HG03039 (cell line): ENCODE results near the gene PRDX5.

Experiments
- ATAC-seq: cut with Tn5 transposase; IDR thresholded peaks from one replicate; pipeline ENCODE4 v1.9.1; 2021; ENCODE audit warnings: mild to moderate bottlenecking, moderate library complexity; ENCODE audit not compliant: unreplicated experiment

The PRDX5 gene

DNA sequence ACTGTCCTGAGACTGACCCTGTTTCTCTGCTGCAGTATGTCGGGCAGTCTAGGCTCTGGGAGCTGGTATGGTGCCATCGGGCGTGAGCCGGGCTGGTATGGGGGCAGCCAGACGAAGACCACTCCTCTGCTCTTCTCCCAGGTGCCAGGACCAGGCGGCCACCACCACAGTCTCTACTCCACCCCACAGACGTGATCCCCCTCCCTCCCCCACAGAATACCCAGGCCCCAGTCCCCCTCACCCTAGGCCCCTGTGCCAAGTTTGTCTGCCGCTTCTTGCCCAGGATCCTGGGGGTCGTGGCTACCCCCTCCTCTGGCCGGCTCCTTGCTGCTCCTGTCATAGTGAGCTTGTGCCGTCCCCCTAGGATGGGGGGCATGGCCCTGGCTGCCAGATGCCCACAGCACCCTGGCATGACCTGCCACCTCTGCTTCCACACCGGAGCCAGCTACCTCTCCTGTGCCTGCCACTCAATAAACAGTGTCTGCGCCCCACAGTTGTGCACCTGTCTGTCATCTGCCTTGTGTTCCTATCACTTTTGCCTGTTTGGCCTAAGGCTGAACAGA lies 28.8 kb upstream of the PRDX5 start:
- ATAC-seq: no peak

GRCh38 chr11:64290352-64291261 lies 27.3 kb upstream of the PRDX5 start:
- no peak for ATAC-seq

- no peak for ATAC-seq
These were observed 26.6 kb upstream of the PRDX5 start, which contains the start of gene KCNK4 for GRCh38 chr11:64291262-64291751. Gene KCNK4, plus strand, starts transcription at chr11:64291302. Its CDS starts 1,717 bp downstream, at chr11:64293019.

- no peak for ATAC-seq
These were observed 26.0 kb upstream of the PRDX5 start for GRCh38 chr11:64291752-64292459.

DNA sequence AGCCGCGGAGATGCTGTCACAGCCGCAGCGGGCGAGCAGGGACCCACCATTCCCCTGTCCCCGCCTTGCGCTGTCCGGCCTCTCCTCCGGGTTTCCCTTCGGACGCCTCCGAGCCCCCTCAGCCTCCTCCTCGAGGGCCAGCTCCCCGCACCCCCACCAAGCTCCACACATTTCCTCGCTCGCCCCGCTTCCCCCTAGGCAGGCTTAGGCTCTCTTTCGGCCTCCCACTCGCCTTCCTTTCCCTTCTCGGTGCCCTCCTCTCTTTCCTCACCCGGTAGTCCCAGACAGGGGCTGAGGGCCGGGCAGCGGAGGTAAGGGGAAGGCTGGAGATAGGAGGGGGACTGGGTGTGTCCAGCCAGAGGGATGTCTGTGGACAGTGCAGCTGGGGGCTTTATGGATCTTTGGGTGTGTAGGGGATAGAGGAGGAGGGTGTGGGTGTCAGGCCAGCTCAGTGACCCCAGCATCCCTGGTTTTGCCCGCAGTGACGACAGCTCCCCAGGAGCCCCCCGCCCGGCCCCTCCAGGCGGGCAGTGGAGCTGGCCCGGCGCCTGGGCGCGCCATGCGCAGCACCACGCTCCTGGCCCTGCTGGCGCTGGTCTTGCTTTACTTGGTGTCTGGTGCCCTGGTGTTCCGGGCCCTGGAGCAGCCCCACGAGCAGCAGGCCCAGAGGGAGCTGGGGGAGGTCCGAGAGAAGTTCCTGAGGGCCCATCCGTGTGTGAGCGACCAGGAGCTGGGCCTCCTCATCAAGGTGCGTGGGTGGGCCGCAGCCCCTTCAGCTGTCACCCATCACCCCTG lies 25.3 kb upstream of the PRDX5 start:
- ATAC-seq: no peak

DNA sequence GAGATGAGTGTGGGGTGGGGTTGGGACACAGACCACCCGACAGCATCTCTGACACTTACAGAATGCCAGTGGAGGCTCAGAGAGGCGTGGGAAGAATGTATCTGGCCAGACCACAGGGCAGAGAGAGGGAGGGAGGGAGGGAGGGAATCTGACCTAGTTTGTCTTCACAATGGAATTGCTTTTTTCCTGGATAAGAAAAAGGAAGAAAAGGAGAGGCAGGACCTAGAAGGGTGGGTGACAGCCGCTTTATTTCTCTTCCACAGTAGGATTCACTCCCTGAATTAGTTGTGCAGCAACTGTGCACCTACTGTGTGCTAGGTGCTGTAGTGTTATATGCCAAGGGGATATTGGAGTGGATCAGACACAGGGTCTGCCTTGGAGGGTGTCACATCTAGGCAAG lies 23.1 kb upstream of the PRDX5 start:
- ATAC-seq: no peak

- no peak for ATAC-seq
These were observed 22.2 kb upstream of the PRDX5 start for GRCh38 chr11:64295760-64296159.

DNA sequence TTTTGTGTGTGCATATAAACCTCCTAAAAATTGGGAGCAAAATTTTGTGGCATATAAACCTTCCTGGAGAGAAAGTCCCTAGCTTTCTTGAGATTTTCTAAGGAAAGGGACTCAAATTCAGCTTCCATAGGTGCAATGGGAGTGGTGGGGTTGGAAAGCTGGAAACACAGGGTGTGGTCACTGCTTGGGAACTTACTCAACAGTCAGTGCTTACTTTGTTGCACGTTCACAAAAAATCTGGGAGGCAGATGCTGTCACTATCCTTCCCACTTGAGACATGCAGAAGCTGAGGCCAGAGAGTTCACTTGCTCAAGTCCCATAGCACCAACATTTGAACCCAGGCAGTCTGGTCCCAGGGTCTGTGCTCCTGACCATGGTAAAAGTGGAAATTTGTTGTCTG lies 21.7 kb upstream of the PRDX5 start:
- no peak for ATAC-seq

DNA sequence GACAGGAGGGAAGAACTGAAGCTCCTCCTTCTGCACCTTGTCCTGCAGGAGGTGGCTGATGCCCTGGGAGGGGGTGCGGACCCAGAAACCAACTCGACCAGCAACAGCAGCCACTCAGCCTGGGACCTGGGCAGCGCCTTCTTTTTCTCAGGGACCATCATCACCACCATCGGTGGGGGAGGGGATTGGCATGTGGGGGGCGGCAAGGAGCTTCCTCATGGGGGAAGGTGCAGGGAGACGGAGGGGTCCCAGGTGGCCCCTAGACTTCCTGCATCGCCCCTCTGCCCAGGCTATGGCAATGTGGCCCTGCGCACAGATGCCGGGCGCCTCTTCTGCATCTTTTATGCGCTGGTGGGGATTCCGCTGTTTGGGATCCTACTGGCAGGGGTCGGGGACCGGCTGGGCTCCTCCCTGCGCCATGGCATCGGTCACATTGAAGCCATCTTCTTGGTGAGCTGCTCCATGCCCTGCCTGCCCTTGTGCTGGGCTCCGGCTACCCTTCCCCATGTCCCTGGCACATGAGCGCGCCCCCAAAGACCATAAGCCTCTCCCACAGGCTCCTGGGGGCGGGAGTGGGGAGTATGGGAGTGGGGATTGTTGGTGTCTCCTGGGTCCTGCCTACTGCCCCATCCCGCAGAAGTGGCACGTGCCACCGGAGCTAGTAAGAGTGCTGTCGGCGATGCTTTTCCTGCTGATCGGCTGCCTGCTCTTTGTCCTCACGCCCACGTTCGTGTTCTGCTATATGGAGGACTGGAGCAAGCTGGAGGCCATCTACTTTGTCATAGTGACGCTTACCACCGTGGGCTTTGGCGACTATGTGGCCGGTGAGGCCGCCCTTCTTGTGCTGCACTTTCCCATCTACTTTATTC lies 20.9 kb upstream of the PRDX5 start:
- no peak for ATAC-seq

GRCh38 chr11:64297699-64298358 lies 20.1 kb upstream of the PRDX5 start:
- no peak for ATAC-seq

DNA sequence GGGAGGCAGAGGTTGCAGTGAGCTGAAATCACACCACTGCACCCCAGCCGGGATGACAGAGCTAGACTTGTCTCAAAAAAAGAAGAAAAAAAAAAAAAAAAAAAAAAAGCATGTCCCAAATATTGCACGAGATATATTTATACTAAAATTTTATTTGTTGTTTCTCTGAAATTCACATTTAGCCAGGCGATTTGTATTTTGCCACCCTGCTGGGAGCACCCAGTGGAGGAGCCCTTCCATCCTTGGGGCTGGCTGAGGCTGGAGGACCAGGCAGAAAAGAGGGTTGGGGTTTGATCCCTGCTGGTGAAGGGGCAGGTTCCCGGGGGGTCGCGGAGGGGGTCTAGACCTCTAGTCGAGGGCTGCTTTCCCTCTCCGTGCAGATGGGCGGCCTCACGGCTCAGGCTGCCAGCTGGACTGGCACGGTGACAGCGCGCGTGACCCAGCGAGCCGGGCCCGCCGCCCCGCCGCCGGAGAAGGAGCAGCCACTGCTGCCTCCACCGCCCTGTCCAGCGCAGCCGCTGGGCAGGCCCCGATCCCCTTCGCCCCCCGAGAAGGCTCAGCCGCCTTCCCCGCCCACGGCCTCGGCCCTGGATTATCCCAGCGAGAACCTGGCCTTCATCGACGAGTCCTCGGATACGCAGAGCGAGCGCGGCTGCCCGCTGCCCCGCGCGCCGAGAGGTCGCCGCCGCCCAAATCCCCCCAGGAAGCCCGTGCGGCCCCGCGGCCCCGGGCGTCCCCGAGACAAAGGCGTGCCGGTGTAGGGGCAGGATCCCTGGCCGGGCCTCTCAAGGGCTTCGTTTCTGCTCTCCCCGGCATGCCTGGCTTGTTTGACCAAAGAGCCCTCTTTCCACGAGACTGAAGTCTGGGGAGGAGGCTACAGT lies 18.7 kb upstream of the PRDX5 start:
- no peak for ATAC-seq

DNA sequence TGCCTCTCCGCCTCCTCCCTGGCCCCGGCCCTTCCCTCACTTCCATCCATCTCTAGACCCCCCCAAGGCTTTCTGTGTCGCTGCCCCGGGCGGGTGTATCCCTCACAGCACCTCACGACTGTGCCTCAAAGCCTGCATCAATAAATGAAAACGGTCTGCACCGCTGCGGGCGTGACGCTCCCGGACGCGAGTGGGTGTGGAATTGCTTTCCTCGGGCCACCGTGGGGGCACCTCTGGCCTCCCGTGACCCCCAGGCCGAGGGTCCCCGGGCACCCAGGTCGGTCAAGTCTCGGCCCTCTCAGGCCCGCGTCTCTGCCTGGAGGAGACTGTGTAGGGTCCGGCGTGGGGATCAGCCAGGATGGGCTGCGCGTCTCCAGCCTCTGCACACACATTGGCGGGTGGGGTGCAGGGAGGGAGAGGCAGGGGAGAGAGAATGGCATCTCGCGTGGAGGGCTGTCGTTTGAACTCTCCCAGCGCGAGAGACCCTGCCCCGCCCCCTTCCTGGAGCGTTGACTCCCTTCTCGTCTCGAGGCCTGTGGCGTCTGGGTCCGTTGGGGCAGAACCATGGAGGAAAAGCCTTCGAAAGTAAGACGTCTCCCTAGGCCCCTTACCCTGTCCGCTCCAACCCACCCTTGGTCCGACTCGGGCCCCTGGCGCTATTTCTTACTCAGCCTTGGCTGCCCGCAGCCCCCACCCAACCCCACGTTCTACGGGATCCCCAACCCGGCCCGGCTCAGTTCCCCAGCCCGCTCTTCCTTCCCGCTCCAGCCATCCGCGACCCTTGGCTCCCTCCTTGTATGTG lies 17.9 kb upstream of the PRDX5 start, which contains the start of gene CATSPERZ:
TSS of gene CATSPERZ (plus strand) at position 512 of the 802 bp plus-strand sequence. CDS start at position 565, 53 bp downstream.
- ATAC-seq: no peak

DNA sequence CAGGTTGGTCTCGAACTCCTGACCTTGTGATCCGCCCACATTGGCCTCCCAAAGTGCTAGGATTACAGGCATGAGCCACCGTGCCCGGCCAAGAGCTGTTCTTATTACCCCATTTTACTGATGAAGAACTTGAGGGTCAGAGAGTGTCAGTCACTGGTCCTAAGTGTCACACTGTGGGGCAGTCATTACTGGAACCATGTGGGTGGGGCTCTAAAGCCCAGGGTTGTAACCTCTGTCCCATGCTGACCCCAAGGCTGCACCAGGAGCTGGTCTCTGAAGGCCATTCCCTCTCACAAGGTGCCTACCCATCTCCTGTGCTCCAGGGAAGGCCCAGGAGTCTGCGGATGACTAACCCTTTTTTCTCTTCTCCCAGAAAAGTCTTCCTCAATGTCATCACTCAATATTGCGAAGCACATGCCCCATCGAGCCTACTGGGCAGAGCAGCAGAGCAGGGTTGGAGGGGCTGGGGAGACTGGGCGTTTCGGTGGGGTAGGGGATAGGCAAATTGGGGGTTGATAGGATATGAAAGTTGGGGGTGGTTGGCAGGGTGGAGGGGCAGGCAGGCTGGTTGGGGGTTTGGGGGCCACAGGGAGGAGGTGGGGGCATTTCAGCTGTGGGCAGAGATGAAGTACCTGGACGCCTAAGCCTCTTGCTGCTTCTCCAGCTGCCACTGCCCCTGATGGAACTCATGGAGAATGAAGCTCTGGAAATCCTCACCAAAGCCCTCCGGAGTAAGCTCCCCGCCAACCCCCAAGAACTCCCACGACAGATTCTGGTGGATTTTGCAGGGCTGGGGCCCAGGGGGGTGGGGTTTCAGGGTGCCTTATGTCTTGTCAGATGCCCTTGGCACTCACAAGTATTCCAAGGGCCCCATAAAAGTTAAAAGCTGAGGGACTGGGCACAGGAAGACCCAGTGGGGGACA lies 14.6 kb upstream of the PRDX5 start:
- no peak for ATAC-seq

GRCh38 chr11:64304032-64304315 lies 13.9 kb upstream of the PRDX5 start:
- no peak for ATAC-seq

DNA sequence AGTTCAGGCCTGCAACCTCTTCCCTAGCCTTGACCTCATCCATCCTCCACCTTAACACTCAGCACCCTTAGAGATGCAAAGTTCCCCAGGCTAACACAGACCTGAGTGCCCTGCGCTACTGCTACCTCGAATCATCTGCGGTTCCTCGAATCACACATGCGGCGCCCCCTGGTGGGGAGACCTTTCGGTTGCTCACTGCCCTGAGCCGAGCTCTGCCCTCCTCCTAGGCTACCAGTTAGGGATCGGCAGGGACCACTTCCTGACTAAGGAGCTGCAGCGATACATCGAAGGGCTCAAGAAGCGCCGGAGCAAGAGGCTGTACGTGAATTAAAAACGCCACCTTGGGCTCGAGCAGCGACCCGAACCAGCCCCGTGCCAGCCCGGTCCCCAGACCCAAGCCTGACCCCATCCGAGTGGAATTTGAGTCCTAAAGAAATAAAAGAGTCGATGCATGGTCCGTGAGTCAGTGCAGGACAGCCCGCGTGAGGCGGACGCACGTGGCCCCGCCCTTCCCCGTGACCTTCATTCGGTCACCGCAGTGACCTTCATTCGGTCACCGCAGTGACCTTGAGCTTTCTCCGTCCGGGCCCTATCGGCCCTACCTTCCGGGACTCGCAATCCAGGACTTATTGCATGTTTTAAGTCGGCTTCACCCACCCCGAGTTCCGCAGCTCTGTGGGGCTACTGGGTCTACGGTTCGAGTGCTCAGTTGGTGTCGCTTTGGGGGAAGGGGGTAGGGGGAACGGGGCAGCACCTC lies 13.4 kb upstream of the PRDX5 start:
- peak; percentile 3 for ATAC-seq
